K562 (cell line): ENCODE results near the gene GRIPAP1. TPM values are rescaled to one million over a fixed set of nuclear protein-coding genes. Genes with fewer than 3 reads are reported as not detected.

ENCODE experiments used
- BRF2 ChIP-seq: IDR thresholded peaks from 3 replicates; pipeline ENCODE4 v1.6.1; 2011; ENCODE audit warnings: borderline replicate concordance, mild to moderate bottlenecking; ENCODE audit not compliant: insufficient read length, insufficient read depth
- CCAR2 ChIP-seq: fragments of 200-400 bp; formaldehyde crosslinking; IDR thresholded peaks from 2 replicates; pipeline ENCODE4 v1.6.1; 2017; ENCODE audit warnings: mild to moderate bottlenecking, low read depth, low read length
- FOXK1 ChIP-seq: sonication (generic); formaldehyde crosslinking; IDR thresholded peaks from 2 replicates; pipeline ENCODE4 v1.8.0; 2022; ENCODE audit warnings: missing genetic modification reagents, mild to moderate bottlenecking, borderline replicate concordance
- HDAC1 ChIP-seq, 2 experiments: fragments of 450-650 bp; IDR thresholded peaks; 2 replicates each; pipeline ENCODE4 v1.6.1; 2016 to 2017; ENCODE audit warnings: inconsistent platforms in 1 of 2, mild to moderate bottlenecking in 1 of 2, moderate library complexity in 1 of 2
- HLTF ChIP-seq: fragments of 450-650 bp; IDR thresholded peaks from 2 replicates; pipeline ENCODE4 v1.6.1; 2016
- IFI16 ChIP-seq: fragments of 250-450 bp; sonication (Bioruptor Pico); IDR thresholded peaks from 2 replicates; pipeline ENCODE4 v2.1.2; 2022; ENCODE audit warnings: mild to moderate bottlenecking, inconsistent platforms
- MBD2 ChIP-seq: sonication (generic); IDR thresholded peaks from 2 replicates; pipeline ENCODE4 v1.6.1; 2016; ENCODE audit warnings: low read depth, borderline replicate concordance
- MCM5 ChIP-seq: fragments of 450-650 bp; IDR thresholded peaks from 2 replicates; pipeline ENCODE4 v1.6.1; 2016; ENCODE audit warnings: low read depth
- NR4A1 ChIP-seq, 2 experiments: fragments of 250-450 bp in 1 of 2; fragments of 450-650 bp in 1 of 2; sonication (Bioruptor Pico) in 1 of 2; IDR thresholded peaks; 2 replicates each; pipeline versions ENCODE4 v1.4.0 to v1.6.1; 2016 to 2020; ENCODE audit warnings: mild to moderate bottlenecking in 2 of 2, missing compliant biosample characterization in 1 of 2, missing genetic modification characterization in 1 of 2, moderate library complexity in 1 of 2
- PBX2 ChIP-seq, 2 experiments: IDR thresholded peaks in 1 of 2; conservative IDR thresholded peaks in 1 of 2; 2 replicates each; pipeline ENCODE4 v1.6.1; 2016; ENCODE audit warnings: low read depth in 2 of 2, mild to moderate bottlenecking in 1 of 2, missing compliant biosample characterization in 1 of 2, missing genetic modification characterization in 1 of 2, moderate library complexity in 1 of 2
- RNF219 ChIP-seq: fragments of 250-450 bp; sonication (Bioruptor Pico); IDR thresholded peaks from 2 replicates; pipeline ENCODE4 v1.5.0; 2022; ENCODE audit warnings: mild to moderate bottlenecking
- SETDB1 ChIP-seq: IDR thresholded peaks from one replicate; pipeline ENCODE4 v1.6.1; 2012; ENCODE audit warnings: low read length, control low read depth, inconsistent platforms
- TGIF2 ChIP-seq: sonication (generic); formaldehyde crosslinking; IDR thresholded peaks from 2 replicates; pipeline ENCODE4 v1.8.1; 2022; ENCODE audit warnings: mild to moderate bottlenecking, missing genetic modification reagents, moderate library complexity
- YBX1 ChIP-seq: fragments of 450-650 bp; IDR thresholded peaks from 2 replicates; pipeline ENCODE4 v1.7.1; 2016; ENCODE audit warnings: mild to moderate bottlenecking
- ZBTB1 ChIP-seq: sonication (generic); formaldehyde crosslinking; IDR thresholded peaks from 2 replicates; pipeline ENCODE4 v1.8.1; 2023; ENCODE audit warnings: missing genetic modification reagents, low read depth, mild to moderate bottlenecking, borderline replicate concordance
- ZFP91 ChIP-seq: sonication (generic); formaldehyde crosslinking; IDR thresholded peaks from 2 replicates; pipeline ENCODE4 v1.8.0; 2022; ENCODE audit warnings: mild to moderate bottlenecking, missing genetic modification reagents
- ZNF347 ChIP-seq: fragments of 450-650 bp; formaldehyde crosslinking; IDR thresholded peaks from 2 replicates; pipeline ENCODE4 v1.4.0; 2020; ENCODE audit warnings: low read depth, mild to moderate bottlenecking, moderate library complexity
- ZNF444 ChIP-seq: fragments of 250-450 bp; sonication (Bioruptor Pico); IDR thresholded peaks from 2 replicates; pipeline ENCODE4 v1.4.0; 2020; ENCODE audit warnings: mild to moderate bottlenecking, moderate library complexity
- polyA plus RNA-seq, 8 experiments: library from polyadenylated mRNA; depleted of rRNA in 4 of 8; stranded (reverse) in 5 of 8; unstranded in 3 of 8; fragments of >200 nt; fragmentation: Nextera tagmentation in 2 of 8; fragmentation: Illumina TruSeq in 1 of 8; extraction: Ambion mirVana in 2 of 8; extraction: Trizol in 1 of 8; gene quantifications; 2 replicates each; pipeline versions ENCODE4 v1.2.1 to v1.2.3, GENCODE V29; 2011 to 2014; ENCODE audit warnings: inconsistent platforms in 1 of 8, missing spikeins in 1 of 8
- total RNA-seq, 7 experiments: library from RNA; depleted of rRNA in 6 of 7; stranded (reverse); fragments of >200 nt in 6 of 7; fragmentation: Illumina TruSeq in 2 of 7; extraction: Trizol in 2 of 7; gene quantifications; 2 replicates each; pipeline versions ENCODE4 v1.2.1 to v1.2.3, GENCODE V29; 2011 to 2021; ENCODE audit warnings: low replicate concordance in 1 of 7

Gene GRIPAP1
- total and polyA plus RNA-seq, 9 of the 15 experiments (the other 6 are each of a cell fraction or from before 2014, with no cell fraction given) = 4.1 to 41.6 (median 24.0) TPM

GRCh38 chrX:48957827-48958634, 44.0 kb downstream of the GRIPAP1 start (continued):
- TF ChIP-seq FOXK1 (CRISPR knock-in tag) (no peak), ZNF347 (CRISPR knock-in tag) (no peak), MBD2 (0 out of 2 replicates have a peak, but pooled peaks have one; percentile 47), YBX1 (no peak), TGIF2 (CRISPR knock-in tag) (no peak), SETDB1 (no peak), HLTF (no peak), ZFP91 (CRISPR knock-in tag) (no peak), IFI16 (CRISPR knock-in tag) (no peak), RNF219 (no peak), ZNF444 (no peak), HDAC1 (IDR thresholded peaks at IDR 0.05) (peak in 1 of 2 experiments; percentile 83; a peak in 2 of 4 replicates), ZBTB1 (CRISPR knock-in tag) (no peak; the same call in 1 of the 2 replicates), PBX2 (CRISPR knock-in tag; IDR thresholded peaks at IDR 0.05; ENCODE audit: low read depth) (peak; percentile 81), PBX2 (tag; conservative IDR thresholded peaks at IDR 0.05; ENCODE audit: low read depth) (peak; percentile 97), BRF2 (no peak), CCAR2 (no peak), NR4A1 (CRISPR knock-in tag; IDR thresholded peaks at IDR 0.05) (no peak), NR4A1 (tag; IDR thresholded peaks at IDR 0.05) (no peak), MCM5 (no peak)
